Choroid plexus epithelial cell (primary cell): ENCODE results near the gene ABRACL.
"Not testable (repeated sequence)": the region's sequence is repeated elsewhere in the genome, so short reads cannot be mapped to it uniquely, and the experiment has no call there.

Source experiments
- DNase-seq: peaks from one replicate; pipeline ENCODE4 v3.0.0-alpha.2; 2010; ENCODE audit warnings: low read depth
- H3K4me3 ChIP-seq: 2 replicates; pipeline ENCODE4 v1.5.1; 2011; ENCODE audit warnings: low read depth, mild to moderate bottlenecking, control low read depth, low read length, moderate library complexity
- TF ChIP-seq, protein P1 (sequence below): conservative IDR thresholded peaks from 2 replicates; pipeline ENCODE4 v1.5.1; 2011; ENCODE audit warnings: low read depth, mild to moderate bottlenecking, control low read depth, inconsistent platforms, low read length, moderate library complexity

ABRACL gene

DNA sequence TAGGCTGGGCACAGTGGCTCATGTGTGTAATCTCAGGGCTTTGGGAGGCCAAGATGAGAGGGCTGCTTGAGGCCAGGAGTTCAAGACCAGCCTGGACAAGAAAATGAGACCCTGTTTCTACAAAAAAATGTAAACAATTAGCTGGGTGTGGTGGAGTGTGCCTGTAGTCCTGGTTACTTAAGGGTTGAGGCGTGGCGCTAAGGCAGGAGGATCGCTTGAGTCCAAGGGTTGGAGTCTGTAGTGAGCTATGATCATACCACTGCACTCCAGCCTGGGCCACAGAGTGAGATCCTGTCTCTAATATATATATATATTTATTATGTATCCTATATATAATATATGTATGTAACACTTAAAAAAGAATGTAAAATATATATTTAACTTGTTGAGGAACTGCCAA lies 7.9 kb upstream of the ABRACL start:
- no peak for DNase-seq
- TF ChIP-seq, protein P1, sequence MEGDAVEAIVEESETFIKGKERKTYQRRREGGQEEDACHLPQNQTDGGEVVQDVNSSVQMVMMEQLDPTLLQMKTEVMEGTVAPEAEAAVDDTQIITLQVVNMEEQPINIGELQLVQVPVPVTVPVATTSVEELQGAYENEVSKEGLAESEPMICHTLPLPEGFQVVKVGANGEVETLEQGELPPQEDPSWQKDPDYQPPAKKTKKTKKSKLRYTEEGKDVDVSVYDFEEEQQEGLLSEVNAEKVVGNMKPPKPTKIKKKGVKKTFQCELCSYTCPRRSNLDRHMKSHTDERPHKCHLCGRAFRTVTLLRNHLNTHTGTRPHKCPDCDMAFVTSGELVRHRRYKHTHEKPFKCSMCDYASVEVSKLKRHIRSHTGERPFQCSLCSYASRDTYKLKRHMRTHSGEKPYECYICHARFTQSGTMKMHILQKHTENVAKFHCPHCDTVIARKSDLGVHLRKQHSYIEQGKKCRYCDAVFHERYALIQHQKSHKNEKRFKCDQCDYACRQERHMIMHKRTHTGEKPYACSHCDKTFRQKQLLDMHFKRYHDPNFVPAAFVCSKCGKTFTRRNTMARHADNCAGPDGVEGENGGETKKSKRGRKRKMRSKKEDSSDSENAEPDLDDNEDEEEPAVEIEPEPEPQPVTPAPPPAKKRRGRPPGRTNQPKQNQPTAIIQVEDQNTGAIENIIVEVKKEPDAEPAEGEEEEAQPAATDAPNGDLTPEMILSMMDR = no peak
- H3K4me3 ChIP-seq = no peak overlapping the region

DNA sequence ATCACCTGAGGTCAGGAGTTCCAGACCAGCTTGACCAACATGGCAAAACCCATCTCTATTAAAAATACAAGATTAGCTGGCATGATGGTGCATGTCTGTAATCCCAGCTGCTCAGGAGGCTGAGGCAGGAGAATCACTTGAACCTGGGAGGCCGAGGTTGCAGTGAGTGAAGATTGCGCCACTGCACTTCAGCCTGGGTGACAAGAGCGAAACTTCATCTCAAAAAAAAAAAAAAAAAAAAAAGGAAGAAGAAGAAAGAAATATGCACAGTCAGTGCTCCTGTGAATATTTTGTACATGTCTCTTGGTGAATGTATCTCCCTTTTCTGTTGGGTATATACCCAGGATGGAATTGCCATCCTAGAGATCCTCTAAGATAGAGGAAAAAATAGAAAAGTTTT lies 3.1 kb upstream of the ABRACL start:
- H3K4me3 ChIP-seq, DNase-seq: not testable (repeated sequence)

DNA sequence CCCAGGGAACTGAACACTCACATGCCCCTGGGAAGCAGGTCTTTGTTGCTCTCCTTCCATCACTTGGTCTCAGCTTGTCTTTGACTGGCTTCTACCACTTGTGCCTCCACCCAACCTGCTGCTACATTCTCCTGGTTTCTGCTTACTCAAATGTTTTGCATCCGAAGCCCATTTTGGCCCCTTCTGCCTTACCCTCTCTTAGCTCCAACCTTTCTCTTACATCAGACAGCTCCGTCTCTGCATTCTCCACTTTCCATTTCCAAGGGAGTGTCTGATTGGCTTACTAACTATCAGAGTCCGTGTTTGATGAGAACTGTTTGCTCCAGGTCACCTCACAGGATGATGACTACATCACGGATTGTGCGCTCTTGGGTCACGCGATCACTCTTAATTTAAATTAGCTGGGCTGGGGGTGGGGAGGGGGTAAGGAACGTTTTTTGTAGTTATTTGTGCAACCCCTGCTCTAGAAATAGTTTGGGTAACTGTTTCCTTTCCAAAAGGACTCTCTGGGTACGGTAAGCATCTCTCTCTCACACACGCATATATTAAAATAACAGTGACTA lies 844 bp upstream of the ABRACL start:
- TF ChIP-seq, protein P1 = no peak
- peak overlapping the region; percentile 73 for H3K4me3 ChIP-seq
- peak; percentile 30 for DNase-seq

DNA sequence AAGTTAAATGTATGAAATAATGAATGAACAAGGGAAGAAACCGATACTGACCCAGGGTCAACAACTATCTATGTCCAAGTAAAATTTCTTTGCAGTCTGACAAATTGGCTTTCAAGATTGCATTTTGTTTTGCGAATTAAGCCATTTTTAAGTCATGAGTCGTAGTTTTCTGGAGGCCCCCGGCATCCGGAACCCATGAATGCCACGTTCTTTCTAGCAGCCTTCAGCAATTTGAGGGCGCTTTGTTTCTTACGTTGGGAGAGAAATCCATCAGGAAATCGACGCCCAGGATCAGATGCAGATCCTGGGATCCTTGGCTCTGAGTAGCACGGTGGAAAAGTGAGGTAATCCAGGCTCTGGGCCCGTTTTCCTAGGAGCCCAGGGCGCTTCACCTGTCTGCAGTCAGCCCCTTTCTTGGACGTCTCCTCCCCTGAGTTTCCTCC lies 309 bp upstream of the ABRACL start:
- peak overlapping the region; percentile 73 for H3K4me3 ChIP-seq
- TF ChIP-seq, protein P1 = no peak
- peak; percentile 7 for DNase-seq

DNA sequence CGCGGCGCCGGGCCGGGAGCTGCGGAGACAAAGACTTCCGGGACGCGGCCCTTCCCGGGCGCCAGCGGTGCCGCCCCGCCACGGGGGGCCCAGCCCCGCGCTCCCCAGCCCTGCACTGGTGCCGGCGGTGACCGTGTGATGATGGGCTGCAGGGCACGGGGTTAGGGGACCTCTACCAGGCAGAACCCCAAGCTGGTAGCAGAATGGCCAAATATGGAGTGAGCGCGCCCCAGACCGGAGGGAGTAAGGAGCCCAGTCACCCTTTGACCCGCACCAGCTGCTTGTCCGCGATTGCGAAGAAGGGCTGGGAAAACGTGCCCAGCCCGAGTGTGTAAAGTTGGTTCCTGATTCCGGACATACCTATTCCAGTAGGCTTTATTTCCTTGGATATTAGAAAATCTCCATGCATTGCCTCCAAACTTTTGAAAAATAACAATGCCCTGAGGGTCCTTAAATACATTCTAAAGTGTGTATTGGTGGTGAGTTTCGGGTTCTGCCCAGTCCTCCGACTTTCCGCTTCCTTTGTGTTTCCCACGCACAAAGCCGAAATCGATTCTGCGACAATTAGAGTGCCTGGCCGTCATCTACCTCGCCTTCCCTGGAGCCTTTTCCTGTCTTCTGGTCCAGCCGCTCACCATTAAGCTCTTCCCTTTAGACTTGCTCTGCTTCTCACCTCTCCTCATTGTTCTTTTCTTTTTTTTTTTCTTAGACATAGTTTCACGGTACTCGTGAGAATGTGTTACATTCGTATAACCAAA lies 1.1 kb downstream of the ABRACL start:
- peak; percentile 50 for DNase-seq
- H3K4me3 ChIP-seq = peak overlapping the region; percentile 73
- TF ChIP-seq, protein P1 = no peak

DNA sequence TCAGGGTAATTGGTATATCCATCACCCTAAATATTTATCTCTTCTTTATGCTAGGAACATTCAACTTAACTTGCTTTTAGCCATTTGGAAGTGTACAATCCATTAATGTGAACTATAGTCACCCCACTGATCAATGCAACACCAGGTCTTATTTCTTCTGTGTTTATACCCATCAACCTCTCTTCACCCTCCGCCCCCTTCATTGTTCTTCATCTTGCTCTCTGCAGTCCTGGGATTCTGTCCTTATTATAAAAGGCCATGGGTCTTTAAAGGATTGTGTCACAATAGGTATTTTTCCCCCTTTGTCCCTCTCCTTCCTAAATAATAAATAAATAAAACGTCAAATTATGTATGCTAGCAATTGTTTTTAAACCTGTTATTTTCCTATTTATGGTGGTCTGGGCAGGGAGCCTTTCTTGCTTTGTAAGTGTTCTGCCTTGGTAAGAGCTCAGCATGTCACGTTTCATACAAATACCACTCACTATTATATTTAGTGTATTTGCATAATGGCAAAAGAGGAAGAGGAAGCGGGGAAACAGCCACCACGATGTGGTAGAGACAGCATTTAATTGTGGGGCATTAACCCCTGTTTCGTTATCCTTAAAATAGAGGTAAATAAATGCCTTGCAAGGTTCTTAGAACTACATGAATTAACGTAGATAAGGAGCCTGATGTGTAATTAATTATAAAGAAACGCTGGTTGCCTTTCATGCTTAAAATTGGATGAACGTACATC lies 1.9 kb downstream of the ABRACL start:
- no peak overlapping the region for H3K4me3 ChIP-seq
- no peak for DNase-seq
- TF ChIP-seq, protein P1 = no peak

DNA sequence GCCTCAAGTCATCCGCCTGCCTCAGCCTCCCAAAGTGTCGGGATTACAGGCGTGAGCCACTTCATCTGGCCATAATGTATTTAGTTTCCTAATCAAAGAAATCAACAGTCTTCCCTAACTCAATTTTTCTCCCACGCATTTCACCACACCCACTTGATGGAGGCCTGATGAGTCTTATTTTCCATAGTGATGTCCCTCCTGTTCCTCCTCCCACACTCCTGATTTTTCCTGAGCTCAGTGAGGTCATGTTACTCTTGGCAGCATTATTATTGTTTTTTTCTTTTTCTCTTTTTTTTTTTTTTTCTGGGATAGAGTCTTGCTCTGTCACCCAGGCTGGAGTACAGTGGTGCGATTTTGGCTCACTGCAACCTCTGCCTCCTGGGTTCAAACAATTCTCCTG lies 8.9 kb downstream of the ABRACL start:
- peak; percentile 61 for DNase-seq
- H3K4me3 ChIP-seq = no peak overlapping the region
- TF ChIP-seq, protein P1 = no peak
